Measurements from ENCODE around the gene MAP4K5. TPM values are rescaled to one million over a fixed set of nuclear protein-coding genes. Genes with fewer than 3 reads are reported as not detected.

The MAP4K5 gene
- polyA plus RNA-seq, 1 donor (not counting 4 experiments of a cell fraction or from before 2014, with no cell fraction given): 25.8 TPM

- Histone ChIP-seq H3K9me3 (ENCODE audit: control insufficient read depth, low read depth, low read length) (no peaks in the 10 kb centered on the region), H3K79me2 (ENCODE audit: control insufficient read depth, insufficient read depth, low read length) (peaks cover 73% of the 10 kb centered on the region), H3K27ac (ENCODE audit: control insufficient read depth, insufficient read depth, low read length) (peak overlapping the region; percentile 58), H4K20me1 (ENCODE audit: control insufficient read depth, extremely low read depth, insufficient read depth, low read length) (no peaks in the 10 kb centered on the region), H3K9ac (ENCODE audit: control insufficient read depth, extremely low read depth, insufficient read depth, low read length) (peak overlapping the region; percentile 51), H3K4me1 (ENCODE audit: control insufficient read depth, extremely low read depth, insufficient read depth, low read length) (peaks cover 45% of the 10 kb centered on the region), H3K4me2 (ENCODE audit: control insufficient read depth, extremely low read depth, insufficient read depth, low read depth, low read length) (peak overlapping the region; percentile 89), H3K4me3 (ENCODE audit: control insufficient read depth in 2 of 3, extremely low read depth in 1 of 3, insufficient read depth in 2 of 3, low read depth in 1 of 3, low read length in 3 of 3) (peak overlapping the region in 2 of 3 experiments; percentile 26 to 41), H3K36me3 (ENCODE audit: control insufficient read depth in 2 of 2, extremely low read depth in 1 of 2, insufficient read depth in 2 of 2, low read length in 2 of 2) (peaks cover 0 to 5% of the 10 kb centered on the region in 2 experiments), H2AFZ (ENCODE audit: control insufficient read depth, low read length) (no peak overlapping the region), H3K27me3 (ENCODE audit: control insufficient read depth, extremely low read depth, insufficient read depth, low read length) (no peaks in the 10 kb centered on the region), H3K9me1 (ENCODE audit: control insufficient read depth, extremely low read depth, insufficient read depth, low read length) (peaks cover 4% of the 10 kb centered on the region)
- DNase-seq (ENCODE audit: low read depth, low spot score) (no peak), FAIRE-seq (peak; percentile 56)
- TF ChIP-seq CTCF (optimal IDR thresholded peaks at IDR 0.05 in 1 of 3, IDR thresholded peaks at IDR 0.05 in 1 of 3, conservative IDR thresholded peaks at IDR 0.05 in 1 of 3; ENCODE audit: extremely low read depth in 1 of 3, insufficient read depth in 2 of 3, low read length in 3 of 3): no peak
- no peak for TF ChIP-seq EZH2 (IDR thresholded peaks at IDR 0.05; ENCODE audit: low read length)
- dilution Hi-C loops (cut with MboI; ENCODE audit: extremely low pct_ligation_motif_present, low sequenced_read_pairs): no loop called here
Measured at GRCh38 chr14:50529288-50530179, 2.8 kb downstream of the MAP4K5 start.

- no peaks in the 10 kb centered on the region for H4K20me1 ChIP-seq (ENCODE audit: control insufficient read depth, extremely low read depth, insufficient read depth, low read length)
- dilution Hi-C loops (cut with MboI; ENCODE audit: extremely low pct_ligation_motif_present, low sequenced_read_pairs): no loop called here
- no peak overlapping the region for H3K27ac ChIP-seq (ENCODE audit: control insufficient read depth, insufficient read depth, low read length)
- peaks cover 0 to 5% of the 10 kb centered on the region in 2 experiments for H3K36me3 ChIP-seq (ENCODE audit: control insufficient read depth in 2 of 2, extremely low read depth in 1 of 2, insufficient read depth in 2 of 2, low read length in 2 of 2)
- H3K9me1 ChIP-seq (ENCODE audit: control insufficient read depth, extremely low read depth, insufficient read depth, low read length): peaks cover 4% of the 10 kb centered on the region
- FAIRE-seq (no peak), DNase-seq (ENCODE audit: low read depth, low spot score) (no peak)
- TF ChIP-seq EZH2 (IDR thresholded peaks at IDR 0.05; ENCODE audit: low read length) (no peak), CTCF (optimal IDR thresholded peaks at IDR 0.05 in 1 of 3, IDR thresholded peaks at IDR 0.05 in 1 of 3, conservative IDR thresholded peaks at IDR 0.05 in 1 of 3; ENCODE audit: extremely low read depth in 1 of 3, insufficient read depth in 2 of 3, low read length in 3 of 3) (no peak)
- no peak overlapping the region for H3K4me3 ChIP-seq (ENCODE audit: control insufficient read depth in 2 of 3, extremely low read depth in 1 of 3, insufficient read depth in 2 of 3, low read depth in 1 of 3, low read length in 3 of 3)
- no peaks in the 10 kb centered on the region for H3K27me3 ChIP-seq (ENCODE audit: control insufficient read depth, extremely low read depth, insufficient read depth, low read length)
- no peaks in the 10 kb centered on the region for H3K9me3 ChIP-seq (ENCODE audit: control insufficient read depth, low read depth, low read length)
- peaks cover 36% of the 10 kb centered on the region for H3K4me1 ChIP-seq (ENCODE audit: control insufficient read depth, extremely low read depth, insufficient read depth, low read length)
- H3K9ac ChIP-seq (ENCODE audit: control insufficient read depth, extremely low read depth, insufficient read depth, low read length): no peak overlapping the region
- H3K79me2 ChIP-seq (ENCODE audit: control insufficient read depth, insufficient read depth, low read length): peaks cover 87% of the 10 kb centered on the region
- no peak overlapping the region for H3K4me2 ChIP-seq (ENCODE audit: control insufficient read depth, extremely low read depth, insufficient read depth, low read depth, low read length)
- no peak overlapping the region for H2AFZ ChIP-seq (ENCODE audit: control insufficient read depth, low read length)
Measured at GRCh38 chr14:50528000-50528399, 4.4 kb downstream of the MAP4K5 start.

All from keratinocyte (primary cell).